Epithelial cell of proximal tubule (primary cell): ENCODE data around the gene PASK. TPM values are rescaled to one million over a fixed set of nuclear protein-coding genes. Genes with fewer than 3 reads are reported as not detected.

ENCODE experiments used
- DNase-seq: peaks from one replicate; pipeline ENCODE4 v3.0.0-alpha.2; 2011; ENCODE audit warnings: low read depth
- H3K4me3 ChIP-seq: 2 replicates; pipeline ENCODE4 v1.5.1; 2011; ENCODE audit warnings: low read depth, mild to moderate bottlenecking, low read length
- CTCF ChIP-seq: conservative IDR thresholded peaks from 2 replicates; pipeline ENCODE4 v1.5.1; 2012; ENCODE audit warnings: low read depth, mild to moderate bottlenecking, low read length
- total RNA-seq: library from RNA; depleted of rRNA; stranded (reverse); fragments of >200 nt; gene quantifications from 2 replicates; pipeline ENCODE4 v1.2.3, GENCODE V29; 2015

Gene PASK
- total RNA-seq, 1 donor from 2014 or later: 10.0 TPM

GRCh38 chr2:241187101-241187917, 38.0 kb upstream of the PASK start:
- TF ChIP-seq CTCF: no peak
- no peak for DNase-seq
- H3K4me3 ChIP-seq: no peak overlapping the region

- no peak for TF ChIP-seq CTCF
- DNase-seq: no peak
- no peak overlapping the region for H3K4me3 ChIP-seq
Observed at GRCh38 chr2:241185961-241186360, 36.7 kb upstream of the PASK start.

- no peak for TF ChIP-seq CTCF
- H3K4me3 ChIP-seq: no peak overlapping the region
- no peak for DNase-seq
Observed at GRCh38 chr2:241184901-241185300, 35.6 kb upstream of the PASK start.

GRCh38 chr2:241183221-241183620, 33.9 kb upstream of the PASK start:
- DNase-seq: no peak

GRCh38 chr2:241182531-241183133, 33.4 kb upstream of the PASK start:
- DNase-seq: no peak
- no peak for TF ChIP-seq CTCF
- H3K4me3 ChIP-seq: no peak overlapping the region

More at GRCh38 chr2:241183221-241183620, 33.9 kb upstream of the PASK start:
- no peak for TF ChIP-seq CTCF
- H3K4me3 ChIP-seq: no peak overlapping the region

- H3K4me3 ChIP-seq: no peak overlapping the region
- TF ChIP-seq CTCF: no peak
Observed at GRCh38 chr2:241182126-241182525, 32.9 kb upstream of the PASK start.

More at GRCh38 chr2:241182126-241182525, 32.9 kb upstream of the PASK start:
- no peak for DNase-seq
